B cell (primary cell): Measurements from ENCODE around the gene FKBP1A. TPM values are rescaled to one million over a fixed set of nuclear protein-coding genes. Genes with fewer than 3 reads are reported as not detected.
A peak's percentile ranks its signal among the peaks of the same experiment; 100 is the strongest.

ENCODE experiments used
- ATAC-seq: fragments of 200-7000 bp; cut with Tn5 transposase; one replicate; pipeline ENCODE4 v1.10.0; 2021; ENCODE audit warnings: low read depth, mild to moderate bottlenecking, moderate number of reproducible peaks, moderate library complexity
- CTCF ChIA-PET: fragments of 350-600 bp; sonication (Branson Sonifier 250); formaldehyde crosslinking; loops from one replicate; lab custom pipeline; 2021; ENCODE audit warnings: antibody characterized with exemption, inconsistent platforms; lab: Charles Lee
- POLR2A ChIA-PET: fragments of 350-600 bp; sonication (Branson Sonifier 250); formaldehyde crosslinking; loops from one replicate; lab custom pipeline; 2021; ENCODE audit warnings: antibody characterized with exemption; lab: Charles Lee
- DNase-seq: peaks from one replicate; pipeline ENCODE4 v3.0.0; 2013
- H2AFZ ChIP-seq: 2 replicates; pipeline ENCODE4 v1.6.1; 2012; ENCODE audit warnings: mild to moderate bottlenecking, low read depth, low read length; ENCODE audit not compliant: insufficient read depth, poor library complexity, severe bottlenecking
- H3K27ac ChIP-seq, 2 donors: 1 replicate in 1 of 2; 2 replicates in 1 of 2; pipeline ENCODE4 v1.5.1; 2012 to 2013; ENCODE audit warnings: low read length in 2 of 2, mild to moderate bottlenecking in 2 of 2, moderate library complexity in 1 of 2
- H3K27me3 ChIP-seq, 4 experiments: fragments of 200-600 bp in 1 of 4; sonication (generic) in 1 of 4; replicated peaks in 1 of 4; 1 replicate in 2 of 4; 2 replicates in 2 of 4; pipeline versions ENCODE4 v1.6.1 to v1.7.0; 2013 to 2016; ENCODE audit warnings: low read length in 3 of 4, mild to moderate bottlenecking in 2 of 4, mixed read lengths in 1 of 4, moderate library complexity in 1 of 4; ENCODE audit not compliant: insufficient read depth in 4 of 4, control insufficient read depth in 3 of 4; ENCODE audit errors: control extremely low read depth in 1 of 4
- H3K36me3 ChIP-seq, 2 experiments: replicated peaks in 1 of 2; 1 replicate in 1 of 2; 2 replicates in 1 of 2; pipeline versions ENCODE4 v1.6.1 to v1.7.1; 2013; ENCODE audit warnings: low read length in 1 of 2; ENCODE audit not compliant: insufficient read depth in 2 of 2, control insufficient read depth in 1 of 2; ENCODE audit errors: control extremely low read depth in 1 of 2, extremely low read depth in 1 of 2
- H3K4me1 ChIP-seq, 2 donors: fragments of 200-600 bp in 1 of 2; sonication (generic) in 1 of 2; 1 replicate in 1 of 2; 2 replicates in 1 of 2; pipeline versions ENCODE4 v1.5.1 to v1.6.1; 2013 to 2017; ENCODE audit warnings: low read length in 2 of 2; ENCODE audit not compliant: control insufficient read depth in 2 of 2, insufficient read depth in 2 of 2
- H3K4me2 ChIP-seq: replicated peaks from 2 replicates; pipeline ENCODE3; 2012; ENCODE audit warnings: mild to moderate bottlenecking, low read depth, low read length; ENCODE audit not compliant: poor library complexity, severe bottlenecking
- H3K4me3 ChIP-seq, 5 experiments: fragments of 200-600 bp in 1 of 5; sonication (generic) in 1 of 5; 1 replicate in 3 of 5; 2 replicates in 2 of 5; pipeline versions ENCODE4 v1.5.1 to v1.7.0; 2011 to 2016; ENCODE audit warnings: low read length in 4 of 5, mild to moderate bottlenecking in 4 of 5, low read depth in 2 of 5, control low read depth in 1 of 5, moderate library complexity in 1 of 5; ENCODE audit not compliant: insufficient read depth in 1 of 5; ENCODE audit errors: control extremely low read depth in 1 of 5, extremely low read depth in 1 of 5
- H3K79me2 ChIP-seq: fragments of 200-600 bp; sonication (generic); one replicate; pipeline ENCODE4 v1.6.0; 2016; ENCODE audit warnings: low read length; ENCODE audit not compliant: control insufficient read depth, insufficient read depth
- H3K9ac ChIP-seq: fragments of 200-600 bp; sonication (generic); 2 replicates; pipeline ENCODE4 v1.6.1; 2017; ENCODE audit warnings: mild to moderate bottlenecking, low read length, moderate library complexity
- H3K9me3 ChIP-seq, 3 donors: one replicate each; pipeline versions ENCODE4 v1.6.1 to v1.7.1; 2013; ENCODE audit warnings: low read length in 2 of 3; ENCODE audit not compliant: control insufficient read depth in 2 of 3, insufficient read depth in 1 of 3; ENCODE audit errors: control extremely low read depth in 1 of 3
- H4K20me1 ChIP-seq: 2 replicates; pipeline ENCODE4 v1.6.0; 2012; ENCODE audit warnings: mild to moderate bottlenecking, low read length; ENCODE audit not compliant: insufficient read depth, control insufficient read depth, poor library complexity, severe bottlenecking
- H3K27ac Mint-ChIP-seq: one replicate; pipeline ENCODE4 v1.8.0; 2021; ENCODE audit warnings: mixed read lengths
- H3K27me3 Mint-ChIP-seq: one replicate; pipeline ENCODE4 v1.8.0; 2021; ENCODE audit warnings: mixed read lengths
- H3K4me1 Mint-ChIP-seq: one replicate; pipeline ENCODE4 v1.8.0; 2021; ENCODE audit warnings: mixed read lengths
- H3K4me3 Mint-ChIP-seq: one replicate; pipeline ENCODE4 v1.8.0; 2021; ENCODE audit warnings: mixed read lengths
- H3K9me3 Mint-ChIP-seq: one replicate; pipeline ENCODE4 v1.8.0; 2022; ENCODE audit warnings: mixed read lengths; ENCODE audit not compliant: insufficient read depth
- CTCF ChIP-seq: fragments of 200-600 bp; IDR thresholded peaks from one replicate; pipeline ENCODE4 v1.8.0; 2022; ENCODE audit warnings: antibody characterized with exemption, mild to moderate bottlenecking
- EZH2 ChIP-seq: IDR thresholded peaks from 2 replicates; pipeline ENCODE4 v1.6.1; 2012; ENCODE audit warnings: borderline replicate concordance, low read depth, mild to moderate bottlenecking, moderate library complexity, low read length; ENCODE audit not compliant: insufficient read depth, poor library complexity, severe bottlenecking
- WGBS: methylation state at CpG from one replicate; pipeline ENCODE4 v1.1.5; 2013; ENCODE audit warnings: missing lambda C conversion rate; ENCODE audit not compliant: insufficient coverage; 5-methylcytosine and 5-hydroxymethylcytosine counted together
- intact Hi-C: fragments of 100-400 bp; cut with micrococcal nuclease; formaldehyde crosslinking; loops from one replicate; pipeline ENCODE4 v1.10.0; 2022
- polyA plus RNA-seq: library from polyadenylated mRNA; depleted of rRNA; stranded (reverse); fragments of >200 nt; gene quantifications from 2 replicates; pipeline ENCODE4 v1.2.3, GENCODE V29; 2012
- total RNA-seq, 2 donors: library from RNA; stranded (reverse); fragments of 120-200 nt in 1 of 2; gene quantifications; 1 replicate in 1 of 2; 2 replicates in 1 of 2; pipeline versions ENCODE4 v1.2.3 to v1.2.4, GENCODE V29; 2013 to 2022

The FKBP1A gene
- total and polyA plus RNA-seq, 2 donors (not counting 1 experiment from before 2014, with no cell fraction given) = 86.3 to 86.7 TPM

DNA sequence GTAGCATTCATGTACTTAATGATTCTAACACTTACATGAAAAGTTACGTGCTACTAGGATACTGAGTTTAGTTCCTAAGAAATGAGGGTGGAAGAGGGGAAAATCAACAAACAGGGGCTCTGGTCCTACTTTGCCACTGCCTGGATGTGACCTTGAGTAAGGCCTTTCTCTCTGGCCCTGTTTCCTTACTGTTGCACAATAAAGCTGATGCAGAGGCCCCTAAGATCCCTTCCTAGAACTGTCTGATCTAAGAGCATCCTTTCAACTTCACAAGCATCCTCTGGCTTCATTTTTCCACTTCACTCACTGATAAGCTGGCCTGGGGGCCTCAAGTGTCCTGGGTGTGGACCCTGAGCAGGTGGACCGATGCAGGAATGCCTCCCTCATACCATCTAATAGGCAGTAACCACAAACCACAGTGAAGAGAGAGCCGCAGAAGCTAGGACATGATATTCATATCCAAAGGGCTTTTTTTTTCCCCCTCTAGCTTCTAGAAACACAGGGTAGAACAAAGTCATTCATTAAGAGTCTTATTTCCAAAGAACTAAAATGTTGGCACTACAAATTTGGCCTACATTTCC, 21.6 kb downstream of the FKBP1A start:
- ChIA-PET POLR2A (no interaction called here), CTCF (interaction anchor here (1.3 to 1.6 kb wide), 2 partner anchors 66 to 95 kb away, joined by 3 to 5 read pairs; partner anchors contain the start of gene NSFL1C)
- peak overlapping the region in 1 of 2 donors; percentile 30 for H3K27ac ChIP-seq
- no peak for DNase-seq
- H3K9ac ChIP-seq = no peak overlapping the region
- H3K4me2 ChIP-seq = no peak overlapping the region
- Mint-ChIP-seq H3K9me3 (no peaks in the 10 kb centered on the region), H3K4me1 (peaks cover 17% of the 10 kb centered on the region), H3K27me3 (no peaks in the 10 kb centered on the region), H3K4me3 (no peak overlapping the region), H3K27ac (no peak overlapping the region)
- peaks cover 55% of the 10 kb centered on the region for H3K79me2 ChIP-seq
- no CpG with 5 or more reads among the region's 3 CpGs for WGBS
- H2AFZ ChIP-seq = no peak overlapping the region
- H3K27me3 ChIP-seq = no peaks in the 10 kb centered on the region
- intact Hi-C loops = no loop called here
- H3K36me3 ChIP-seq = peaks cover 5 to 65% of the 10 kb centered on the region in 2 experiments
- H3K4me1 ChIP-seq = peaks cover 7 to 9% of the 10 kb centered on the region in 2 donors
- TF ChIP-seq EZH2 = no peak
- TF ChIP-seq CTCF = no peak
- no peak for ATAC-seq
- H3K9me3 ChIP-seq = no peaks in the 10 kb centered on the region
- H3K4me3 ChIP-seq = no peak overlapping the region
- H4K20me1 ChIP-seq = peaks cover 65% of the 10 kb centered on the region

GRCh38 chr20:1370548-1371110, 22.2 kb downstream of the FKBP1A start:
- no peaks in the 10 kb centered on the region for H3K9me3 ChIP-seq
- peaks cover under 1 to 2% of the 10 kb centered on the region in 2 donors for H3K4me1 ChIP-seq
- peaks cover 5 to 68% of the 10 kb centered on the region in 2 experiments for H3K36me3 ChIP-seq
- no peak for TF ChIP-seq EZH2
- no peak for TF ChIP-seq CTCF
- 78% methylated on average over 1 of the region's 2 CpGs for WGBS
- Mint-ChIP-seq H3K4me3 (no peak overlapping the region), H3K9me3 (no peaks in the 10 kb centered on the region), H3K27ac (no peak overlapping the region), H3K27me3 (no peaks in the 10 kb centered on the region), H3K4me1 (peaks cover 10% of the 10 kb centered on the region)
- no peak overlapping the region for H2AFZ ChIP-seq
- no peak for ATAC-seq
- no peak overlapping the region for H3K4me2 ChIP-seq
- peaks cover 48% of the 10 kb centered on the region for H3K79me2 ChIP-seq
- no peaks in the 10 kb centered on the region for H3K27me3 ChIP-seq
- CTCF ChIA-PET = interaction anchor here (1.6 kb wide), 1 partner anchor 67 kb away, joined by 5 read pairs; no protein-coding TSS in a partner anchor
- intact Hi-C loops = no loop called here
- no peak for DNase-seq
- no peak overlapping the region for H3K9ac ChIP-seq
- no peak overlapping the region for H3K4me3 ChIP-seq
- peaks cover 65% of the 10 kb centered on the region for H4K20me1 ChIP-seq
- POLR2A ChIA-PET = no interaction called here
- H3K27ac ChIP-seq = peak overlapping the region in 1 of 2 donors; percentile 30
